Thoracic aorta (tissue), 2 donors: ENCODE data around the gene ID4. TPM values are rescaled to one million over a fixed set of nuclear protein-coding genes. Genes with fewer than 3 reads are reported as not detected.

ENCODE experiments used
- ATAC-seq: fragments of 150-250 bp; one replicate; pipeline ENCODE4 v1.8.0; 2017; ENCODE audit warnings: low read depth; ENCODE audit not compliant: insufficient number of reproducible peaks, low FRiP score
- DNase-seq: peaks from one replicate; pipeline ENCODE4 v3.0.0-alpha.2; 2020; ENCODE audit warnings: low spot score
- H3K27ac ChIP-seq, 2 donors: fragments of 200-600 bp; sonication (generic); 1 replicate in 1 of 2; 2 replicates in 1 of 2; pipeline ENCODE4 v1.5.1; 2016; ENCODE audit warnings: mild to moderate bottlenecking in 2 of 2, moderate library complexity in 2 of 2
- H3K27me3 ChIP-seq: fragments of 200-600 bp; sonication (generic); replicated peaks from 2 replicates; pipeline ENCODE4 v1.6.0; 2016; ENCODE audit warnings: mild to moderate bottlenecking; ENCODE audit not compliant: insufficient read depth
- H3K36me3 ChIP-seq: fragments of 200-600 bp; sonication (generic); one replicate; pipeline ENCODE4 v1.5.1; 2016
- H3K4me1 ChIP-seq, 2 donors: fragments of 200-600 bp; sonication (generic); 1 replicate in 1 of 2; 2 replicates in 1 of 2; pipeline versions ENCODE4 v1.5.1 to v1.6.0; 2016; ENCODE audit warnings: low read depth in 2 of 2, mild to moderate bottlenecking in 1 of 2; ENCODE audit not compliant: control insufficient read depth in 1 of 2
- H3K4me3 ChIP-seq: fragments of 200-600 bp; sonication (generic); 2 replicates; pipeline ENCODE4 v1.5.1; 2016; ENCODE audit warnings: mild to moderate bottlenecking
- H3K9me3 ChIP-seq: fragments of 200-600 bp; sonication (generic); 2 replicates; pipeline ENCODE4 v1.5.1; 2016
- CTCF ChIP-seq: fragments of 200-600 bp; sonication (generic); IDR thresholded peaks from one replicate; pipeline ENCODE4 v1.5.1; 2019; ENCODE audit warnings: antibody characterized with exemption
- total RNA-seq, 2 donors: library from RNA; depleted of rRNA; stranded (reverse); fragments of >200 nt; gene quantifications; one replicate each; pipeline versions ENCODE4 v1.1.0 to v1.2.3, GENCODE V29; 2016

Gene ID4
- total RNA-seq, 2 donors from 2014 or later = 83.3 to 130 TPM

- H3K4me1 ChIP-seq = no peaks in the 10 kb centered on the region
- H3K36me3 ChIP-seq = no peaks in the 10 kb centered on the region
- TF ChIP-seq CTCF = no peak
- H3K27me3 ChIP-seq = no peaks in the 10 kb centered on the region
- H3K4me3 ChIP-seq = no peak overlapping the region
- no peaks in the 10 kb centered on the region for H3K9me3 ChIP-seq
- H3K27ac ChIP-seq = no peak overlapping the region
- no peak for ATAC-seq
- no peak for DNase-seq
Observed at GRCh38 chr6:19824058-19824807, 12.9 kb upstream of the ID4 start.

GRCh38 chr6:19827247-19827646 is 9.9 kb upstream of the ID4 start:
- no peaks in the 10 kb centered on the region for H3K9me3 ChIP-seq
- H3K4me3 ChIP-seq = no peak overlapping the region
- DNase-seq (no peak), ATAC-seq (no peak)
- H3K27me3 ChIP-seq = no peaks in the 10 kb centered on the region
- no peak overlapping the region for H3K27ac ChIP-seq
- H3K36me3 ChIP-seq = no peaks in the 10 kb centered on the region
- no peaks in the 10 kb centered on the region for H3K4me1 ChIP-seq
- TF ChIP-seq CTCF = no peak

- ATAC-seq (no peak), DNase-seq (no peak)
- Histone ChIP-seq H3K27me3 (no peaks in the 10 kb centered on the region), H3K4me1 (no peaks in the 10 kb centered on the region), H3K27ac (no peak overlapping the region), H3K9me3 (no peaks in the 10 kb centered on the region), H3K36me3 (no peaks in the 10 kb centered on the region), H3K4me3 (no peak overlapping the region)
- no peak for TF ChIP-seq CTCF
Observed at GRCh38 chr6:19827903-19828302, 9.3 kb upstream of the ID4 start.

- Histone ChIP-seq H3K27me3 (no peaks in the 10 kb centered on the region), H3K4me3 (no peak overlapping the region), H3K36me3 (no peaks in the 10 kb centered on the region), H3K9me3 (no peaks in the 10 kb centered on the region), H3K4me1 (no peaks in the 10 kb centered on the region), H3K27ac (no peak overlapping the region)
- no peak for ATAC-seq
- DNase-seq = no peak
- no peak for TF ChIP-seq CTCF
Observed at GRCh38 chr6:19830171-19830570, 7.0 kb upstream of the ID4 start.

GRCh38 chr6:19831358-19831757 is 5.8 kb upstream of the ID4 start:
- DNase-seq (no peak), ATAC-seq (no peak)
- Histone ChIP-seq H3K36me3 (no peaks in the 10 kb centered on the region), H3K4me1 (peaks cover 0 to 4% of the 10 kb centered on the region in 2 donors), H3K27ac (no peak overlapping the region), H3K27me3 (no peaks in the 10 kb centered on the region), H3K4me3 (no peak overlapping the region), H3K9me3 (no peaks in the 10 kb centered on the region)
- no peak for TF ChIP-seq CTCF
